H1 (cell line): ENCODE measurements around the gene CCR1. TPM values are rescaled to one million over a fixed set of nuclear protein-coding genes. Genes with fewer than 3 reads are reported as not detected.

ENCODE experiments used
- CHD2 ChIP-seq: IDR thresholded peaks from 2 replicates; pipeline ENCODE4 v1.6.1; 2012; ENCODE audit warnings: low read length, improper control_type of control experiment
- E2F6 ChIP-seq: IDR thresholded peaks from 2 replicates; pipeline ENCODE4 v1.6.1; 2012; ENCODE audit warnings: inconsistent platforms
- EP300 ChIP-seq, 2 experiments: IDR thresholded peaks; 1 replicate in 1 of 2; 2 replicates in 1 of 2; pipeline ENCODE4 v1.6.1; 2011 to 2012; ENCODE audit warnings: low read depth in 2 of 2, low read length in 2 of 2, mild to moderate bottlenecking in 2 of 2, borderline replicate concordance in 1 of 2, inconsistent platforms in 1 of 2, moderate library complexity in 1 of 2
- RXRA ChIP-seq: IDR thresholded peaks from 2 replicates; pipeline ENCODE4 v1.6.1; 2011; ENCODE audit warnings: low read depth, mild to moderate bottlenecking, low read length, moderate library complexity; ENCODE audit not compliant: insufficient read depth
- SIRT6 ChIP-seq: IDR thresholded peaks from one replicate; pipeline ENCODE4 v1.7.1; 2012; ENCODE audit warnings: low read length, inconsistent platforms
- SRF ChIP-seq: IDR thresholded peaks from 2 replicates; pipeline ENCODE4 v1.6.1; 2011; ENCODE audit warnings: mild to moderate bottlenecking, low read depth, low read length, moderate library complexity
- TEAD4 ChIP-seq: IDR thresholded peaks from 2 replicates; pipeline ENCODE4 v1.6.1; 2012; ENCODE audit warnings: low read depth, low read length, inconsistent platforms, mixed read lengths
- polyA plus RNA-seq, 7 experiments: library from polyadenylated mRNA; depleted of rRNA in 3 of 7; stranded (reverse) in 5 of 7; unstranded in 2 of 7; fragments of >200 nt in 5 of 7; fragments of 200-250 nt in 2 of 7; gene quantifications; 1 replicate in 5 of 7; 2 replicates in 1 of 7; 4 replicates in 1 of 7; pipeline versions ENCODE4 v1.2.1 to v1.2.3, GENCODE V29; 2011 to 2013; ENCODE audit warnings: missing spikeins in 2 of 7, mixed read lengths in 2 of 7
- total RNA-seq: library from RNA; stranded (reverse); fragmentation: NEBNext Ultra II Directional; extraction: Animal tissue kit (Norgen Biotek cat#: 25700); gene quantifications from 2 replicates; pipeline ENCODE4 v1.2.1, GENCODE V29; 2021

The CCR1 gene
- total and polyA plus RNA-seq, 2 of the 8 experiments (the other 6 are each of a cell fraction or from before 2014, with no cell fraction given), result not detected

DNA sequence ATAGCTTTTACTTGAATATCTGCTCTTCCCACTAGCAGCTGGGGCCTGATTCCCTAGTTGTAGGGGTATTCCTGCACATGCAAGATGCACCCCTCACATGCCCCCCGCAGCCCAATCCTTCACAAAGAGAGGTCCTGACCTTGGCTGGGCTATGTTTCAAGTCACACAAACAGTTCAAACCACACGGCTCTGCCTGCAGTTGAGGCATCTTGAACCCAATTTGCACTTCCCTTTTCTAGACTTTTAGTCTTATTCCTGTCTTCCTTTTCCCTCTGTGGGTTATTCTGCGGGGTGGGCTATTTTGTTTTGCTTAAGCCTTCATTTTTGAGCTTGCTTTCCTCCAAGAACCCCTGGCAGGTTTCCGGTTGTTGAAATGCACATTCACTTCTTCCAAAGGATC is 13.3 kb upstream of the CCR1 start (continued):
- no peak for TF ChIP-seq EP300 (IDR thresholded peaks at IDR 0.05; ENCODE audit: borderline replicate concordance in 1 of 2, low read depth in 2 of 2, low read length in 2 of 2)
- TF ChIP-seq RXRA, result no peak
- no peak for TF ChIP-seq CHD2
- no peak for TF ChIP-seq SIRT6
- TF ChIP-seq TEAD4, result no peak
- no peak for TF ChIP-seq SRF
- no peak for TF ChIP-seq E2F6
